Brain microvascular endothelial cell (primary cell): Measurements from ENCODE around the gene SDR9C7.

Experiments used
- DNase-seq: peaks from one replicate; pipeline ENCODE4 v3.0.0-alpha.2; 2020
- H3K27ac ChIP-seq: fragments of 250-450 bp; sonication (Bioruptor Pico); 2 replicates; pipeline ENCODE4 v1.5.1; 2020; ENCODE audit warnings: mild to moderate bottlenecking, moderate library complexity
- H3K27me3 ChIP-seq: fragments of 250-450 bp; sonication (Bioruptor Pico); replicated peaks from 2 replicates; pipeline ENCODE4 v1.5.1; 2020; ENCODE audit warnings: mild to moderate bottlenecking
- H3K36me3 ChIP-seq: fragments of 250-450 bp; sonication (Bioruptor Pico); replicated peaks from 2 replicates; pipeline ENCODE4 v1.5.1; 2020; ENCODE audit warnings: mild to moderate bottlenecking
- H3K4me3 ChIP-seq: 2 replicates; pipeline ENCODE4 v1.5.1; 2011; ENCODE audit warnings: low read depth, mild to moderate bottlenecking, control low read depth, low read length, moderate library complexity
- in situ Hi-C: cut with HindIII; loops from 2 replicates; pipeline ENCODE4 v1.10.0; 2017; ENCODE audit warnings: low sequenced_read_pairs, low pct_ligation_motif_present
- TF ChIP-seq, protein P1 (sequence below): IDR thresholded peaks from 2 replicates; pipeline ENCODE4 v1.5.1; 2011; ENCODE audit warnings: low read depth, mild to moderate bottlenecking, moderate library complexity, low read length, control low read depth, inconsistent platforms; ENCODE audit errors: missing control alignments

The SDR9C7 gene

GRCh38 chr12:56874821-56875220, 59.4 kb downstream of the SDR9C7 start:
- Histone ChIP-seq H3K36me3 (no peaks in the 10 kb centered on the region), H3K4me3 (no peak overlapping the region), H3K27ac (no peak overlapping the region), H3K27me3 (no peaks in the 10 kb centered on the region)
- in situ Hi-C loops: no loop called here
- TF ChIP-seq, protein P1, sequence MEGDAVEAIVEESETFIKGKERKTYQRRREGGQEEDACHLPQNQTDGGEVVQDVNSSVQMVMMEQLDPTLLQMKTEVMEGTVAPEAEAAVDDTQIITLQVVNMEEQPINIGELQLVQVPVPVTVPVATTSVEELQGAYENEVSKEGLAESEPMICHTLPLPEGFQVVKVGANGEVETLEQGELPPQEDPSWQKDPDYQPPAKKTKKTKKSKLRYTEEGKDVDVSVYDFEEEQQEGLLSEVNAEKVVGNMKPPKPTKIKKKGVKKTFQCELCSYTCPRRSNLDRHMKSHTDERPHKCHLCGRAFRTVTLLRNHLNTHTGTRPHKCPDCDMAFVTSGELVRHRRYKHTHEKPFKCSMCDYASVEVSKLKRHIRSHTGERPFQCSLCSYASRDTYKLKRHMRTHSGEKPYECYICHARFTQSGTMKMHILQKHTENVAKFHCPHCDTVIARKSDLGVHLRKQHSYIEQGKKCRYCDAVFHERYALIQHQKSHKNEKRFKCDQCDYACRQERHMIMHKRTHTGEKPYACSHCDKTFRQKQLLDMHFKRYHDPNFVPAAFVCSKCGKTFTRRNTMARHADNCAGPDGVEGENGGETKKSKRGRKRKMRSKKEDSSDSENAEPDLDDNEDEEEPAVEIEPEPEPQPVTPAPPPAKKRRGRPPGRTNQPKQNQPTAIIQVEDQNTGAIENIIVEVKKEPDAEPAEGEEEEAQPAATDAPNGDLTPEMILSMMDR: no peak
- no peak for DNase-seq

DNA sequence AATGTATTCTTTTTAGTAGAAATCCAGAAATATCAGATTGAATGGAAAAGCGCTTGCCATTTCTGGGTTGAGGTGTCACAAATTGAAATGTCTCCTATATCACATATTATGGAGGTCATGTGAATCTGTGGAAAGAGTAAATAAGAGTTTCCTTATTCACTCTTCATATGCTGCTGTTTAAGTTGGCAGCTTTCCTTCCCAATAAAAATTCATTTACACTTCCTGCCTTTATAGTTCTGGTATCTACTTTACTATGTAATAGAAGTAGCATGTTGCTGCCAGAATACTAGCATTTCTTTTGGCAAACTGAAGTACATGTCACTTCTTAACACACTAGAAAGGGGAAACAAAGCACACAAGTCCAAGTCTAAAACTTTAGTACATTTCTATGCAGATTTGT, 60.8 kb downstream of the SDR9C7 start:
- H3K36me3 ChIP-seq: no peaks in the 10 kb centered on the region
- no peak overlapping the region for H3K4me3 ChIP-seq
- H3K27me3 ChIP-seq: no peaks in the 10 kb centered on the region
- in situ Hi-C loops: no loop called here
- H3K27ac ChIP-seq: no peak overlapping the region
- DNase-seq: no peak
- TF ChIP-seq, protein P1: no peak
